Natural killer cell (primary cell): ENCODE data around the gene NPW. TPM values are rescaled to one million over a fixed set of nuclear protein-coding genes. Genes with fewer than 3 reads are reported as not detected.

ENCODE experiments used
- ATAC-seq, 3 donors: fragments of 150-1000 bp in 2 of 3; fragments of 200-7000 bp in 1 of 3; cut with Tn5 transposase; 1 replicate in 1 of 3; 2 replicates in 2 of 3; pipeline ENCODE4 v1.10.0; 2021; ENCODE audit warnings: mild to moderate bottlenecking in 2 of 3, moderate library complexity in 2 of 3
- DNase-seq, 2 donors: peaks; one replicate each; pipeline versions ENCODE4 v3.0.0 to v3.0.0-alpha.2; 2013 to 2021; ENCODE audit warnings: mixed read lengths in 1 of 2
- H3K27ac ChIP-seq: one replicate; pipeline ENCODE4 v1.5.1; 2013; ENCODE audit warnings: mild to moderate bottlenecking, low read length
- H3K27me3 ChIP-seq: one replicate; pipeline ENCODE4 v1.6.1; 2013; ENCODE audit warnings: low read length; ENCODE audit not compliant: control insufficient read depth, insufficient read depth
- H3K36me3 ChIP-seq: one replicate; pipeline ENCODE4 v1.6.1; 2013; ENCODE audit warnings: low read length; ENCODE audit not compliant: control insufficient read depth, insufficient read depth
- H3K4me1 ChIP-seq: one replicate; pipeline ENCODE4 v1.6.1; 2013; ENCODE audit warnings: low read length; ENCODE audit not compliant: control insufficient read depth, insufficient read depth
- H3K4me3 ChIP-seq: one replicate; pipeline ENCODE4 v1.5.1; 2013; ENCODE audit warnings: low read length
- H3K9me3 ChIP-seq: one replicate; pipeline ENCODE4 v1.6.1; 2013; ENCODE audit warnings: low read length; ENCODE audit not compliant: control insufficient read depth, insufficient read depth
- H3K27ac Mint-ChIP-seq, 2 donors: one replicate each; pipeline ENCODE4 v1.8.0; 2022; ENCODE audit warnings: mild to moderate bottlenecking in 2 of 2, mixed read lengths in 2 of 2, moderate library complexity in 1 of 2
- H3K27me3 Mint-ChIP-seq, 2 donors: one replicate each; pipeline ENCODE4 v1.8.0; 2022; ENCODE audit warnings: low read depth in 2 of 2, mixed read lengths in 2 of 2
- H3K36me3 Mint-ChIP-seq: one replicate; pipeline ENCODE4 v1.8.0; 2022; ENCODE audit warnings: mixed read lengths
- H3K4me1 Mint-ChIP-seq, 2 donors: one replicate each; pipeline ENCODE4 v1.8.0; 2022; ENCODE audit warnings: mixed read lengths in 2 of 2
- H3K4me3 Mint-ChIP-seq: one replicate; pipeline ENCODE4 v1.8.0; 2022; ENCODE audit warnings: mild to moderate bottlenecking, moderate library complexity, mixed read lengths
- H3K9me3 Mint-ChIP-seq, 2 donors: one replicate each; pipeline ENCODE4 v1.8.0; 2022; ENCODE audit warnings: mixed read lengths in 2 of 2
- CTCF ChIP-seq: fragments of 200-600 bp; IDR thresholded peaks from one replicate; pipeline ENCODE4 v1.8.0; 2022; ENCODE audit warnings: antibody characterized with exemption
- WGBS: methylation state at CpG from one replicate; pipeline ENCODE4 v1.1.7; 2013; ENCODE audit warnings: missing lambda C conversion rate; ENCODE audit not compliant: insufficient coverage; 5-methylcytosine and 5-hydroxymethylcytosine counted together
- intact Hi-C: fragments of 100-400 bp; cut with micrococcal nuclease; formaldehyde crosslinking; loops from one replicate; pipeline ENCODE4 v1.14.2; 2022
- total RNA-seq, 4 donors: library from RNA; stranded (reverse); fragments of 120-200 nt in 1 of 4; gene quantifications; one replicate each; pipeline versions ENCODE4 v1.2.3 to v1.2.4, GENCODE V29; 2013 to 2022

NPW gene
- total RNA-seq, 3 donors from 2014 or later (not counting 1 experiment from before 2014, with no cell fraction given) = 0.80 TPM; not detected in 2

DNA sequence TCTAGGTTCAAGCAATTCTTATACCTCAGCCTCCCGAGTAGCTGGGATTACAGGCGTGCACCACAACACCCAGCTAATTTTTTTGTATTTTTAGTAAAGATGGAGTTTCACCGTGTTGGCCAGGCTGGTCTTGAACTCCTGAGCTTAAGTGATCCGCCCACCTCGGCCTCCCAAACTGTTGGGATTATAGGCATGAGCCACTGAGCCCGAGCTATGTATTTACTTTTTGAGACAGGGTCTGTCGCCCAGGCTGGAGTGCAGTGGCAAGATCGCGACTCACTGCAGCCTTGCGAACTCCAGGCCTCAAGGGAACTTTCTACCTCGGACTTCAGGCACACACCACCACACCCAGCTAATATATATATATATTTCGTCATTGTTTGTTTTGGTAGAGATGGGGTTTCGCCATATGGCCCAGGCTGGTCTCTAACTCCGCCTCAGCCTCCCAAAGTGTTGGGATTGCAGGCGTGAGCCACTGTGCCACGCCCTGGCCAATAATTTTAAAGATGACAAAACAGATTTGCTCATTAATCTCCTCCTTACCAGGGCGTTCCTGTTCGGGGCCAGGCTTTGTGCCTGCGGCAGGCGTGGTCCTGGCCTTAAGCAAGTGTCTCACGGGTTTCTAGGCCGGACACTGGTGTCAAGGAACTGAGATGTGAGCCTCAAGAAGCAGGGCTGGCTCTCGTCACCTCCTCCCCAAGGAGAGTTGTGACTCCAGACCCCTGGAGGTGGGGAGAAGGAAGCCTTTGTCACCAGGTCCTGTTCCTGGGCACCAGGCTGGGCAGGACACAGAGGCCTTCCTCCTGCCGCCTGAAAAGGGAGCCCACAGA, 4.3 kb upstream of the NPW start:
- TF ChIP-seq CTCF = no peak
- Histone ChIP-seq H3K27ac (no peak overlapping the region), H3K9me3 (no peaks in the 10 kb centered on the region), H3K4me3 (no peak overlapping the region), H3K36me3 (no peaks in the 10 kb centered on the region), H3K4me1 (peaks cover 12% of the 10 kb centered on the region), H3K27me3 (peaks cover 4% of the 10 kb centered on the region)
- H3K36me3 Mint-ChIP-seq = no peaks in the 10 kb centered on the region
- peaks cover under 1% of the 10 kb centered on the region in 2 donors for H3K4me1 Mint-ChIP-seq
- H3K27ac Mint-ChIP-seq = no peak overlapping the region
- H3K27me3 Mint-ChIP-seq = peaks cover 0 to 9% of the 10 kb centered on the region in 2 donors
- 93% methylated on average over 21 of the region's 24 CpGs for WGBS
- no peak for ATAC-seq
- intact Hi-C loops = no loop called here
- no peak for DNase-seq
- no peak overlapping the region for H3K4me3 Mint-ChIP-seq
- H3K9me3 Mint-ChIP-seq = no peaks in the 10 kb centered on the region

DNA sequence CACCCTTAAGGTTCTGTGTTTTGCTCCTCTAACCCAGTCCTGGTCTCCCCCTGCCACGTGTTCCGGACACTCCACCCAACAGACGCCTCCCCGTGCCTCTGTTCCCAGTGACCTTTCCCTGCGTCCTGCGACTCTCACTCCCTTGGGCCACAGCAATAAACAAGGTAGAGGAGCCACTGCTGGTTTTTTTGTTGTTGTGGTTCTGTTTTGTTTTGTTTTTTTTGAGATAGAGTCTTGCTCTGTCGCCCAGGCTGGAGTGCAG, 3.7 kb upstream of the NPW start:
- WGBS = 96% methylated on average over 6 of the region's 7 CpGs
- H3K36me3 ChIP-seq = no peaks in the 10 kb centered on the region
- H3K27me3 ChIP-seq = peaks cover 8% of the 10 kb centered on the region
- peaks cover 0 to 13% of the 10 kb centered on the region in 2 donors for H3K27me3 Mint-ChIP-seq
- H3K4me1 Mint-ChIP-seq = no peaks in the 10 kb centered on the region
- H3K4me1 ChIP-seq = peaks cover 10% of the 10 kb centered on the region
- ATAC-seq (no peak), DNase-seq (no peak)
- H3K9me3 Mint-ChIP-seq = no peaks in the 10 kb centered on the region
- no peak overlapping the region for H3K27ac ChIP-seq
- H3K9me3 ChIP-seq = no peaks in the 10 kb centered on the region
- no peak overlapping the region for H3K4me3 ChIP-seq
- H3K4me3 Mint-ChIP-seq = no peak overlapping the region
- no peak for TF ChIP-seq CTCF
- intact Hi-C loops = no loop called here
- no peak overlapping the region for H3K27ac Mint-ChIP-seq
- no peaks in the 10 kb centered on the region for H3K36me3 Mint-ChIP-seq

GRCh38 chr16:2016407-2016922, 3.1 kb upstream of the NPW start:
- H3K4me3 ChIP-seq = no peak overlapping the region
- H3K4me1 ChIP-seq = peaks cover 10% of the 10 kb centered on the region
- no peak overlapping the region for H3K4me3 Mint-ChIP-seq
- TF ChIP-seq CTCF = no peak
- no peaks in the 10 kb centered on the region for H3K36me3 Mint-ChIP-seq
- H3K4me1 Mint-ChIP-seq = no peaks in the 10 kb centered on the region
- peak in 1 of 2 donors; percentile 48 for DNase-seq
- H3K27me3 Mint-ChIP-seq = peaks cover 0 to 17% of the 10 kb centered on the region in 2 donors
- peaks cover 8% of the 10 kb centered on the region for H3K27me3 ChIP-seq
- intact Hi-C loops = no loop called here
- 50% methylated on average over 13 of the region's 13 CpGs for WGBS
- H3K9me3 Mint-ChIP-seq = no peaks in the 10 kb centered on the region
- H3K27ac Mint-ChIP-seq = no peak overlapping the region
- no peaks in the 10 kb centered on the region for H3K36me3 ChIP-seq
- no peaks in the 10 kb centered on the region for H3K9me3 ChIP-seq
- H3K27ac ChIP-seq = no peak overlapping the region
- no peak for ATAC-seq
